AG04450 (cell line): ENCODE measurements around the gene MLC1. TPM values are rescaled to one million over a fixed set of nuclear protein-coding genes. Genes with fewer than 3 reads are reported as not detected.

Experiments used
- CTCF ChIA-PET: fragments of 300-600, 350-600 bp; formaldehyde crosslinking; extraction: SDS; loops from one replicate; lab custom pipeline; 2022; ENCODE audit warnings: antibody characterized with exemption, inconsistent platforms; lab: Charles Lee
- POLR2A ChIA-PET: fragments of 350-600 bp; formaldehyde crosslinking; extraction: SDS; loops from one replicate; lab custom pipeline; 2021; ENCODE audit warnings: antibody characterized with exemption, inconsistent platforms; lab: Yijun Ruan, JAX
- DNase-seq: peaks from one replicate; pipeline ENCODE4 v3.0.0-alpha.2; 2011; ENCODE audit warnings: low read depth, low spot score
- H3K27ac ChIP-seq: one replicate; pipeline ENCODE4 v1.5.1; 2012; ENCODE audit warnings: low read depth, low read length, control low read depth
- H3K27me3 ChIP-seq: one replicate; pipeline ENCODE4 v1.6.0; 2012; ENCODE audit warnings: low read length; ENCODE audit not compliant: control insufficient read depth, insufficient read depth
- H3K4me3 ChIP-seq: 2 replicates; pipeline ENCODE4 v1.5.1; 2011; ENCODE audit warnings: mild to moderate bottlenecking, low read depth, low read length, control low read depth
- H3K9me3 ChIP-seq: 2 replicates; pipeline ENCODE4 v1.5.1; 2012; ENCODE audit warnings: low read length; ENCODE audit not compliant: control insufficient read depth, insufficient read depth
- polyA plus RNA-seq: library from polyadenylated mRNA; depleted of rRNA; stranded (reverse); fragments of >200 nt; gene quantifications from 2 replicates; pipeline ENCODE4 v1.2.3, GENCODE V29; 2011
- TF ChIP-seq, protein P1 (sequence below): IDR thresholded peaks from 2 replicates; pipeline ENCODE4 v1.5.1; 2011; ENCODE audit warnings: low read depth, low read length, control low read depth, inconsistent platforms

MLC1 gene
- polyA plus RNA-seq, 1 experiment = 0.27 TPM

DNA sequence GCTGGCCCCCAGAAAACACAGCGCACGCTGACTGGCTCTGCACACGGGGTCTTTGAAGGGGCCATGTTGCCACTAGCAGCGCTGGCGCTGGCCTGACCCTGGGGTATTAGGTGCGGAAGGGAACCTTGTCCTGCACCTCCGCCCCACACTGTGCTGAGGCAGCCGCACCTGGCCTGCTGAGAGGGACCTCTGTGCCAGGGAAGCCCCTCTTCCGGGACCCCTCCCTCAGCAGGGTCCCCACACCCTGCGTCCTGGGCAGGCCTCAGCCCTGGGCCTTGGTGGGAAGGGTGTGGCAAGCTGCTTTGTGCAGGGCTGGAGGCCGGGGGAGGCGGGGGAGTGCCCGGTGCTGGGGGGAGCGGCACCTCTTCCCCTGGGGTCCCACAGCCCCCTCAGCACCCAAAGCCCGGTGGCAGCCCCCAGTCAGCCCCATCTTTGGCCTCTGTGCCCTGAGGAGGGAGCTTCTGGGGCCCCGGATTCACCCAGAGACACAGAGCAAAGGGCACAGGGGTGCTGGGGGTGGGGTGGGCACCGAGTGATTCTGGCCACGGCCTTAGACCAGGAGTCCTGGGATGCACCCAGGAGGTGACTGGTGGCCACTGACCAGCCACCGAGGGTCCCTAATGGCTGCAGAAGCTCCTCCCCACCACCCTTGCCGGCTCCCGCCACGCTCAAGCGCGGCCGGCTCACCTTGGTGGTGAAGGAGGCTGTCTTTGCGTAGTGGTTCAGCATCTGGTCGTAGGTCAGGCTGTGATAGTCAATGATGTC is 38.6 kb downstream of the MLC1 start:
- POLR2A ChIA-PET = no interaction called here

DNA sequence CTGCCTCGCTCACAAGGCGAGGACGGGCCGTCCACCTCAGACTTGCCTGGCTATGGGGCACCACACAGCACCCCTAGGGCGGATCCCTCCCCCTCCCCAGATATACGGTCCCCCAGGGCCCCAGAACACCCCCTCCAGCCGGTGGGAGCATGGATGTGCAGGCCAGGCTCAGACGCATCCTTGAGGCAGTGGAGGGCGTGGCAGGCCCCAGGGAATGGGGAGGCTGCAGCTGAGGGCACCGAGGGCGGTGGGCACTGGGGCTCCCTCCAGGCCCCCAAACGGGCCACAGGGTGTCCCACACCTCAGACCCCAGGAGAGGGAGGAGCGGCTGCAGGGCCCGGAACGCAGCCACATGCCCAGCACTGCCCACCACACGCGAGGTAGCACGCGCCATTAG is 39.2 kb downstream of the MLC1 start:
- CTCF ChIA-PET = no interaction called here

More for the DNA sequence above, 38.6 kb downstream of the MLC1 start:
- Histone ChIP-seq H3K27ac (no peak overlapping the region), H3K27me3 (peaks cover 13% of the 10 kb centered on the region), H3K4me3 (no peak overlapping the region), H3K9me3 (no peaks in the 10 kb centered on the region; the same call in 1 of the 2 replicates)
- DNase-seq = no peak
- TF ChIP-seq, protein P1, sequence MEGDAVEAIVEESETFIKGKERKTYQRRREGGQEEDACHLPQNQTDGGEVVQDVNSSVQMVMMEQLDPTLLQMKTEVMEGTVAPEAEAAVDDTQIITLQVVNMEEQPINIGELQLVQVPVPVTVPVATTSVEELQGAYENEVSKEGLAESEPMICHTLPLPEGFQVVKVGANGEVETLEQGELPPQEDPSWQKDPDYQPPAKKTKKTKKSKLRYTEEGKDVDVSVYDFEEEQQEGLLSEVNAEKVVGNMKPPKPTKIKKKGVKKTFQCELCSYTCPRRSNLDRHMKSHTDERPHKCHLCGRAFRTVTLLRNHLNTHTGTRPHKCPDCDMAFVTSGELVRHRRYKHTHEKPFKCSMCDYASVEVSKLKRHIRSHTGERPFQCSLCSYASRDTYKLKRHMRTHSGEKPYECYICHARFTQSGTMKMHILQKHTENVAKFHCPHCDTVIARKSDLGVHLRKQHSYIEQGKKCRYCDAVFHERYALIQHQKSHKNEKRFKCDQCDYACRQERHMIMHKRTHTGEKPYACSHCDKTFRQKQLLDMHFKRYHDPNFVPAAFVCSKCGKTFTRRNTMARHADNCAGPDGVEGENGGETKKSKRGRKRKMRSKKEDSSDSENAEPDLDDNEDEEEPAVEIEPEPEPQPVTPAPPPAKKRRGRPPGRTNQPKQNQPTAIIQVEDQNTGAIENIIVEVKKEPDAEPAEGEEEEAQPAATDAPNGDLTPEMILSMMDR = no peak
- CTCF ChIA-PET = no interaction called here

DNA sequence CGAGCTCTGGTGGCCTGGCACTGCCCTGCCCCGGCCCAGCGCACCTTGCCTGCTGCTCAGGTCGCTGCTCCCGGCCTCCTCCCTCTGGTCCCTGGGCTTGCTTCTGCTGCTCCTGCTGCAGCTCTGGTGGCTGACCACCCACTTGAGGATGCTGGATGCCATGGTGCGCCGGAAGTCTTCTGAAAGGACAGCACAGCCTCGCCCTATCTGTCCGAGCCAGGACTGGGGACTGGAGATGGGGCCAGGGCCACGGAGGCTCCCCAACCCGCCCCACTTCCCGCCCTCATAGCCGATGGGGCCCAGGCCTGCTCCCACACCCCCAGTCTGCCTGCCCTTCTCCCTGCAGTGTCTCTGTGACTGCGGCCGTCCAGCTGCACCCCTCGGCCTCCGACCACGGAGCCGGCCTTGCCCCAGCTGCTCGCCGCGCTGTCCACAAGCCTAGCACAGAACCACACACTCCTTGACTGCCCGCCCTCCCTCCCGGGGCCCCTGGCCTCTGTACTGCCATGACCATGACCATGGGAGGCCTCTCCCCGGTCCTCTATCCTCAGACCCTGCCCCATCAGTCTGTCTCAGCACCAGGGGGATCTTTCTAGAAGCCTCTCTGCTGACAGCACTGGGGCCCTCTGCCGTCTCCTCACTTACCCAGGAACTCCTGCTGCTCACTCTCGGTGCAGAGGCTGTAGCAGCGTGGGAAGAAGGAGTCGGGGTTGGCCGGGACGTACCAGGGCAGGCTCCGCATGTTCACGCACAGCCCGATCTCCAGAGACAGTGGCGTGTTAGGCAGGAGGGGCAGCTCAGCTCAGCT is 39.8 kb downstream of the MLC1 start:
- Histone ChIP-seq H3K27ac (no peak overlapping the region), H3K27me3 (peaks cover 8% of the 10 kb centered on the region), H3K9me3 (no peaks in the 10 kb centered on the region; the same call in 1 of the 2 replicates), H3K4me3 (no peak overlapping the region)
- TF ChIP-seq, protein P1 = no peak
- CTCF ChIA-PET = no interaction called here
- no peak for DNase-seq
- POLR2A ChIA-PET = no interaction called here

More for the DNA sequence above, 39.2 kb downstream of the MLC1 start:
- TF ChIP-seq, protein P1 = no peak
- POLR2A ChIA-PET = no interaction called here
- Histone ChIP-seq H3K4me3 (no peak overlapping the region), H3K9me3 (no peaks in the 10 kb centered on the region; the same call in 1 of the 2 replicates), H3K27ac (no peak overlapping the region), H3K27me3 (peaks cover 8% of the 10 kb centered on the region)
- DNase-seq = no peak

DNA sequence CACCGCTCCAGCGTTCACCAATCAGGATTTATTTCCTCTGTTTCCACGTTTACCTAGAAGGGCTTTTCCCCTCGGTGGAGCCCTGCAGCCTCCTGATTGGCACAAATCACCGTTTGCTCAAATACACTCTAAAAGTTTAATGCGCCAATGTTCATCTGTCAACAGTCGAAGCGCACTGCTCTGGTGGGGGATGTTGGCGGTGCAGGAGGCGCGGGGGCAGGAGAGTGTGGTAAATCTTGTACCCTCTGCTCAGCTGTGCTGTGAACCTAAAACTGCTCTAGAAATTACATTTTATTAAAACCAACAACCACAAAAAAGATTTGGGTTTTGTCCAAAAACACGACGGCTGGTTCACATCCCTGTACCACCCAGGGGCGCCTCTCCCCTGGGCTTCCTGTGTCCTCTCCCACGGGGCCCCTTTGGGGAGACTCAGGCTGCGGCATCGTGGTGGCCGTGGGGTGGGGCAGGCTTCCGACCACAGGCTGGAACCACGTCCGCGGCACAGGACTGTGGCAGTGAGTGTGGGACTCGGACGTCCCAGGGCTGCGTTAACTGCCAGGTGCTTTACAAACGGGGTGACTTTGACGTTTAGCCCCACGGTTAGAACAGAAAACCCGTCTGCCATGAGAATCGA is 40.6 kb downstream of the MLC1 start:
- Histone ChIP-seq H3K9me3 (peaks cover 4% of the 10 kb centered on the region), H3K27ac (no peak overlapping the region), H3K4me3 (no peak overlapping the region), H3K27me3 (peaks cover 8% of the 10 kb centered on the region)
- no peak for DNase-seq
- POLR2A ChIA-PET = no interaction called here
- TF ChIP-seq, protein P1 = no peak
- CTCF ChIA-PET = no interaction called here
